HS-5 (cell line): ENCODE measurements around the gene EPHB1.
"Not testable (repeated sequence)": the region's sequence is repeated elsewhere in the genome, so short reads cannot be mapped to it uniquely, and the experiment has no call there.

Source experiments
- DNase-seq: peaks from one replicate; pipeline ENCODE4 v3.0.0-alpha.2; 2012; ENCODE audit warnings: low read depth

The EPHB1 gene

GRCh38 chr3:135214400-135214799 lies 419.3 kb downstream of the EPHB1 start:
- DNase-seq, result no peak

GRCh38 chr3:135215516-135215915 lies 420.5 kb downstream of the EPHB1 start:
- DNase-seq, result no peak

GRCh38 chr3:135216659-135217058 lies 421.6 kb downstream of the EPHB1 start:
- DNase-seq, result no peak

GRCh38 chr3:135217730-135218129 lies 422.7 kb downstream of the EPHB1 start:
- no peak for DNase-seq

- DNase-seq, result no peak
These were observed 423.2 kb downstream of the EPHB1 start for GRCh38 chr3:135218304-135218703.

- no peak for DNase-seq
These were observed 423.7 kb downstream of the EPHB1 start for GRCh38 chr3:135218782-135219181.

- no peak for DNase-seq
These were observed 429.8 kb downstream of the EPHB1 start for GRCh38 chr3:135224815-135225362.

- DNase-seq, result no peak
These were observed 431.0 kb downstream of the EPHB1 start for GRCh38 chr3:135226057-135226456.

GRCh38 chr3:135228201-135228600 lies 433.1 kb downstream of the EPHB1 start:
- no peak for DNase-seq

GRCh38 chr3:135229018-135229495 lies 434.0 kb downstream of the EPHB1 start:
- no peak for DNase-seq

- no peak for DNase-seq
These were observed 436.7 kb downstream of the EPHB1 start for GRCh38 chr3:135231737-135232136.

GRCh38 chr3:135232226-135232625 lies 437.2 kb downstream of the EPHB1 start:
- no peak for DNase-seq

GRCh38 chr3:135233476-135233875 lies 438.4 kb downstream of the EPHB1 start:
- DNase-seq, result not testable (repeated sequence)

GRCh38 chr3:135235541-135235940 lies 440.5 kb downstream of the EPHB1 start:
- DNase-seq, result no peak

- no peak for DNase-seq
These were observed 442.5 kb downstream of the EPHB1 start for GRCh38 chr3:135237371-135238143.

GRCh38 chr3:135238236-135238830 lies 443.3 kb downstream of the EPHB1 start:
- DNase-seq, result no peak

- no peak for DNase-seq
These were observed 444.0 kb downstream of the EPHB1 start for GRCh38 chr3:135238871-135239614.

GRCh38 chr3:135239615-135239884 lies 444.5 kb downstream of the EPHB1 start:
- DNase-seq, result no peak

GRCh38 chr3:135240426-135240825 lies 445.4 kb downstream of the EPHB1 start:
- DNase-seq, result no peak

- DNase-seq, result no peak
These were observed 447.2 kb downstream of the EPHB1 start for GRCh38 chr3:135242285-135242684.

GRCh38 chr3:135243616-135244015 lies 448.6 kb downstream of the EPHB1 start:
- DNase-seq, result no peak

GRCh38 chr3:135246027-135246426 lies 451.0 kb downstream of the EPHB1 start:
- DNase-seq, result no peak

GRCh38 chr3:135248213-135248612 lies 453.2 kb downstream of the EPHB1 start:
- no peak for DNase-seq
